ENCODE results near the gene DIP2C.
"Not testable (repeated sequence)": the region's sequence is repeated elsewhere in the genome, so short reads cannot be mapped to it uniquely, and the experiment has no call there.

DIP2C gene

GRCh38 chr10:427761-428519 lies 261.5 kb downstream of the DIP2C start:
- FAIRE-seq, result peak; percentile 18

DNA sequence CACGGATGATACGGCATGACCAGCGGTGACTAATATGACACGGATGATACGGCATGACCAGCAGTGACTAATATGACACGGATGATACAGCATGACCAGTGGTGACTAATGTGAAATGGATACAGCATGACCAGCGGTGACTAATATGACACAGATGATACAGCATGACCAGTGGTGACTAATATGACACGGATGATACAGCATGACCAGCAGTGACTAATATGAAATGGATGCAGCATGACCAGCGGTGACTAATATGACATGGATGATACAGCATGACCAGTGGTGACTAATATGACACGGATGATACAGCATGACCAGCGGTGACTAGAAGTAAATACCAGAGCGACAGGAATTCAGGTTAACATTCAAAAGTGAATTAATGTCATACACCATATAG lies 264.1 kb downstream of the DIP2C start:
- not testable (repeated sequence) for FAIRE-seq

- FAIRE-seq, result not testable (repeated sequence)
Observed at GRCh38 chr10:424724-425123, 264.7 kb downstream of the DIP2C start.

GRCh38 chr10:423178-423577 lies 266.3 kb downstream of the DIP2C start:
- no peak for FAIRE-seq

DNA sequence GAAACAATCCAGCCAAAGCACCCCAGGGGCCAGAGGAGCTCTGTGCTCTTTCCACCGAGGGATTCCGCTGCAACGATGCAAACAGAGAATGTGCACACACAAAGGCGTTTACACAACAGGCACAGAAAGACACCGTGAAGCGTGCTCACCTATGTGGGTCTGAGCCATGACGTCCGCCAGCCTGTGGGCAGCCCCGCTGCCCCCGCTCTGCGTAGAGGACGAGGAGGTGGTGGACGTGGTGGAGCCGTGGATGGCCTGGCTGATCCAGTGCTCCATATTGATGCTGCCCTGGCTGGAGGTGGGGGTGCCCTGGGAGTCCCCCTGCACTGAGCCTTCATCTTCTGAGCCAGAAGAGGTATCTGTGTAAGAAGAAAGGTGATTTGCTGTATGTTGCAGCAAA lies 266.8 kb downstream of the DIP2C start:
- no peak for FAIRE-seq

GRCh38 chr10:422241-422640 lies 267.2 kb downstream of the DIP2C start:
- FAIRE-seq, result no peak

DNA sequence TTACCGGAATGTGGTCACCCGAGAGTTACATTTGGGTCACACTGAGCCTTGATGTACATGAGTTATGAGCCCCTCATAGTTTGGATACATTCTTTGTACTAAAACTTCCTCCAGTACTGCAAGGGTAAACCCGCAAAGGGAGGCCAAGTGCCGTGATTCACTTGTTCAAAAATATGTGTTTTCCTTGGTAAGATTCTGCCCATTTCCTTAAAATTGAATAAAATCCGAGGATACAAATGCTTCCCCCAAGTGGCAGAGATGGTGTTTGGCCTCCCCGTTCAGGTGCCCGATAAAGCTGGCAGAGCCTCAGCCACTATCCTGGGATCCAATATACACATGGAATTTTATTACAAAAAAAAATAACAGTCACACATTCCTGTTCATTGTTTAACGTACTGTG lies 268.3 kb downstream of the DIP2C start:
- no peak for FAIRE-seq

DNA sequence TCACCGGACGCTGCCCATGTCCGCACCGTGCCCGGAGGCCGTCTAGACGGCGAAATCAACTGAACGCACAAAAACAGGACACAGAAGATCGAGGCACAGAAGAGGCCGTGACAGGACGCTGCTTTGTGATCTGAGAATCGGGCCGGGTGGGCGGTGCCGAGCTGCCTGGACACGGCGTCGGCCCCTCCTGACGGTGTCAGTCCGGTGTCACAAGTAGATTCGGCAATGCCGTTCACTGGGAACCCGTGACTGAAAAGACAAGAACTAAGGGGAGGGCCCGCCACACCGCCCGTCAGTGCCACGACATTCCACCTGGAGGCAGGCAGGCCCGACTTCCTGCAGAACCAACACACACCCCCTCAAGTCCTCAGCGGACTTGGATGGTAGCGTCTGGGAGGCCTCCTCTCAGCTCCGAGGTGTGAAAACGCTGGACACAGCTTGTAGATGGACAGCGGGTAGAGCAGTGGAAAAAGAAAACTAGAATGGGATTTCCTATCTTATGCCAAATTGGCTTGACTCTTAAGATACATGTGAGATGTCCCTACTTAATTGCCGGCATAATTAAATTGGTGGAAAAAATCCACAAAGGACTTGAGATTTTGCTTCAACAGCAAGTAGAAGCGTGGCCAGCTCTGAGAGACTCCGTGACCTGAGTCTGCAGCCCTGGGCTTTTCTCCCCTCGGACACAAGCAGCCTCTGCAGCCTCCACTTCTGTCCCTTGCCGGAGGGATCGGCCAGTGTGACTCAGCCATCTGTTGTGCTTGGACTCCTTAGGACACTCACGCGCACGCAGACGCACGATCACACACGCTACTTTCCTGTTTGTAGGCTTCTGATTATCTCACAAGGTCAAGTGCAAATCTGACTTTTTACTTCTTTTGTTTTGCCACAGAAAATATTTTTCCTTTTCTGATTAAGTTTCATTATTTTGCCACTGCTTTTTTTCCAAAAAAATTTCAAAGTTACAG lies 269.0 kb downstream of the DIP2C start:
- FAIRE-seq, result no peak

GRCh38 chr10:418894-419293 lies 270.6 kb downstream of the DIP2C start:
- FAIRE-seq, result no peak

DNA sequence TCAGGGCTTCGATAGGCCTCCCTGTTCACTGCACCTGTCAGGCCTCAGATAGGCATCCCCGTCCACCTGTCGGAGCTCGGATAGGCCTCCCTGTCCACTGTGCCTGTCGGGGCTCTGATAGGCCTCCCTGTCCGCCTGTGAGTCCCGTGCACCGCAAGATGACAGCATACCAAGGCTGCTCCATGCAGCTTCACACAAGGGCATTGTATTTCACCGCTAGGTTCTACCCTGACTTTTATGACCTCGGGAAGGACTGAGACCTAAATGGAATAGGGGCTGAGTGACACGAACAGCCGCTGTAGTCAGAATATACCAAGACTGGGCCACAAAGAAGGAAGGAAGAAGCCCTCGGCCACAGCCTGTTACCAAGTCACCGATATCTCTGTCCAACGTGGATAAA lies 271.2 kb downstream of the DIP2C start:
- FAIRE-seq, result no peak

GRCh38 chr10:416091-416515 lies 273.4 kb downstream of the DIP2C start:
- no peak for FAIRE-seq

DNA sequence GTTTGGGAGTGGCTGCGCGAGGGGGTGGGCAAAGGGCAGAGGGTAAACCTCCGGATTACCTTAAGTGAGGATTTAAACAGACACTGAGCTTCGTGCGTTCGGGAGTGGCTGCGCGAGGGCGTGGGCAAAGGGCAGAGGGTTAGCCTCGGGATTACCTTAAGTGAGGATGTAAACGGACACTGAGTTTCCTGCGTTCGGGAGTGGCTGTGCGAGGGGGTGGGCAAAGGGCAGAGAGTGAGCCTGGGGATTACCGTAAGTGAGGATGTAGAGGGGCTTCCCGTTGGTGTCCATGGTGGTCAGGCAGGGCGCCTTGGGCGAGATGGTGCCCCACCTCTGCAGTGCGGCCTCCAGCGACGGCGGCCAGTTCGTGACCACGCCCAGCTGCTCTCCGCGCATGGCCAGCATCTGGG lies 275.8 kb downstream of the DIP2C start:
- no peak for FAIRE-seq

DNA sequence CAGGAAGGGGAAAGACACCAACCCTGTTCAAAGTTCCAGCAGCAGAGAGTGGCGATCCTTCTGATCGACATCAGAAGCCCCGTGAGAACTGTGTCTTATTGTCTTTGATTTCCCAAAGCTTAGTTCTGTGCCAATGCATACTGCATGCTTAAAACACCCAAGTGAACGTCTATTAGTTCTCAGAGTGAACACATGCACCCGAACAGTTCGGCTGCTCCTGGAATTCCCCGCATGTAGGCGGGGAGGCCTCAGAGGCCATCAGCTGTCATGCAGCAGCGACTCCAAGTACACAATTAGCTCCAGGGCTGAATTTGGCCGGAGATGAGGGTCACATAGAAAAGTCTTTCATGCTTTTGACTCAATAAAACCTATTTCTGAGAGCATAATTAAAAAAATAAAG lies 277.4 kb downstream of the DIP2C start:
- no peak for FAIRE-seq

DNA sequence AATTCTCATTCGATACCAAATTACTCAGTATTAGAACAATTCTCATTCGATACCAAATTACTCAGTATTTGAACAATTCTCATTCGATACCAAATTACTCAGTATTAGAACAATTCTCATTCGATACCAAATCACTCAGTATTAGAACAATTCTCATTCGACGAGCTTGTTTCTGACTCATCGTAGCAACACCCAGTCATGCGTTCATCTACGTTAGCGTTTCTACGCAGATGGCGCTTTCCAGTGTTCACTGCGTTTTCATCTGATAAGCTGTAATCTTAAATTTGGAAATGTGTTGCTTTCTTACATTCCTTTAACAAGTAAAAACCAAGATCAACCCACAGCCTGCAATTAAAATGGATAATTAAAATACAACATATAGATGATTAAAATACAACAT lies 277.9 kb downstream of the DIP2C start:
- no peak for FAIRE-seq

GRCh38 chr10:409408-410040 lies 279.9 kb downstream of the DIP2C start:
- FAIRE-seq, result no peak

DNA sequence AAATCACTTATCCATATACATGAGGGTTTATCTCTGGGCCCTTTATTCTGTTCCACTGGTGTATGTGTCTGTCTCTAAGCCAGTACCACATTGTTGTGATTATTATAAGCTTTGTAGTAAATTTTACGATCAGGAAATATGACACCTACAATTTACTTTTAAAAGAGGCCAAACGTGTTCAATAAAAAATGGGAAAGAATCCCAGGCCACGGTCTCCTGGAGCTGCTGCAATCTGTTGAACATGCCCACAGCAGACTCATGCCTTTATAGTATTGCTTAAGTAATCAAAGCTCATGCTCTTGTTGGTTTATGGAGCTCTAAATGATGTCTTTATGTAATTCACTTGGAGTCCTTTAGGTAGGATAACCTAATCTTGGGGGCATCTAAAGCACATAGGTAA lies 281.2 kb downstream of the DIP2C start:
- FAIRE-seq, result no peak

DNA sequence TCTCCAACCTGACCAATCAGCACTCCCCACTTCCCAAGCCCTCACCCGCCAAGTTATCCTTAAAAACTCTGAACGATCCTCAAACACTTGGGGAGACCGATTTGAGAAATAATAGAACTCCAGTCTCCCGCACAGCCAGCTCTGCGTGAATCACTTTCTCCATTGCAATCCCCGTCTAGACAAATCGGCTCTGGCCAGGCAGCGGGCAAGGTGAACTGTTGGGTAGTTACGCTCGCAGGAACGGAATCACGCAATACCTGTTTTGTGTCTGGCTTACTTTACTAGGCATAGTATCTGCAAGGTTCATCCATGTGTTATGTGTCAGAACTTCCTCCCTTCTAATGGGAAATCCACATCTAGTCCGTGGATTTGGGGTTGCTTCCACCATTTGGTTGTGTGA lies 282.5 kb downstream of the DIP2C start:
- FAIRE-seq, result no peak

DNA sequence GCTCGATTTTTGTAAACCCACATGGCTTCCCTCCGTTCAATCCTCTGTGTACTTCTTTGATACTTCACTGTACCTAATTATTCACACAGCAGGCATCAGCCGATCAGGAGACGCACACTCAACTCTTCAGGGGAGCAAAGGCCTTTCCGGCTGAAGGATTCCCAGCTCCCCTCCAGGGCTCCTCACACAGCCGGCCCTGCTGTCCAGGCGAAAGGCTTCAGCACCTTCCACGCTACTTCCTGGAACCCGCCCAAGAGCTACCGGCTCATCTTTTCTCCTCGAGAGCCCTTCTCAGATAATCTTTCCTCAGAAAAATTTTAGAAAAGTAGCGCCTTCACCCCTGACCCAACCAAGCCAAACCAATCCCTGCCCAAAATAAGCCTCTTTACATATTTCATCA lies 283.8 kb downstream of the DIP2C start:
- no peak for FAIRE-seq

DNA sequence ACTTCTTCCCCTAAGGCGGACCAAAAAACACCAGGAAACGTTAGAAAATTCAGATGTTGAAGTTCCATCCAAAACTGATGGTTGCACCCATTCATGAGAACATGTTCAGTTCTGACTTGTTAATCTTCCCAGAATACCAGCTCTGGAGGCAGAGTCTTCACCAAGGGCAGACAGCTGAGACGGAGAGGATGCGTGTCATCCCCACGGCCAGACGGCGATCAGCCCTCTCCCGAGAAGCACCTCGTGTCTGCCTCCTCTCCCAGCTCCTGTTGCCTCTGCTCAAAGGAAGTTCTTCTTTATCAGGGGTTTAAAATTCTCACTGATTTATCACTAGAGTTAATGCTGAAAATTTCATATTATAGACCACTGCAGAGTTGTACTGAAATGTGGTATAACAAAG lies 284.5 kb downstream of the DIP2C start:
- FAIRE-seq, result no peak

GRCh38 chr10:404346-404745 lies 285.1 kb downstream of the DIP2C start:
- no peak for FAIRE-seq

DNA sequence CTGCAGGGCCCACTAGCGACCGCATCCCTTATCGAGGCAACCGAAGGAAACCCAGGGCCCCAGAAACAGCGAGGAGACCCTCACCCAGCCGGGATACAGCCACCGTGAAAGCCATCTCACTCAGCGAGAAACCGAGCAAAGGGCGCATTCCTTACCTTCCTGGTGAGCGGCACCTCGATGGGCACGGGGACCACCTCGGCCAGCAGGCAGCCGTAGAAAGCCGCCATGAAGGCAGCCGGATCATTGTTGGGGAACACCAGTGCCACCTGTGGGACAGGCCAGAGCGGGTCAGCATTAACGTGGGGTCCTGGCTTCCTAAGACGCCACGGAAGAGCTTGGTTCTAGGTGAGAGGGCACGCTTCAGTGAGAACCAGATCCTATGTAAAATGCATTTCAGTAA lies 290.5 kb downstream of the DIP2C start:
- FAIRE-seq, result no peak

DNA sequence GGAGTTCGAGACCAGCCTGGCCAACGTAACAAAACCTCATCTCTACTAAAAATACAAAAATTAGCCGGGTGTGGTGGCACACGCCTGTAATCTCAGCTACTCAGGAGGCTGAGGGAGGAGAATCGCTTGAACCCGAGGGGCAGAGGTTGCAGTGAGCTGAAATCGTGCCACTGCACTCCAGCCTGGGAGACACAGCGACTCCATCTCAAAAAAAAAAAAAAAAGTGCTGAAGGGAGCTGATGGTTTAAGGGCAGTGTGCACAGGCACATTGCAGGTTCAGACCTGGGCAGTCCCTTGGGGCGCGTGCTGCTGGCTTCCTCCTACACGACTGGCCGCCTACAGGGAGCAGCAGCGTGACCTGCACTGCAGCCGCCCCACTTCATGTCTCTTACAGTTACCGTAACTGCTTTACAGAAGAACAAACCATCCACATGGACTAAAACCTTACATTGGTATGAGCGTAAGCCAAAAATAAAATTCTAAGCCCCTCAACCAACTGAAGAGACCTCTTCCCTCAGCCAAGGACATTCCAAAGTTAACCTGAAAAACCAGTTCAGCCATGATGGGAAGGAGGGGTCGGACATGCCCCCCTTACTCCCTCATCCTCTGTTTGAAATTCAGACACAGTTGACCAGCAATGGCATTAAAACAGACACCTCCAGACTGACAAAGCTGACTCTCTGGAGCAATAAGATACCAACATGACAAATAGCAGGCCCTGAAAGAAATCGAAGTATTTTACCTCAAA lies 292.0 kb downstream of the DIP2C start:
- FAIRE-seq, result no peak

Data from colon (tissue), 2 donors.